ENCODE results near the gene NFKBIZ. TPM values are rescaled to one million over a fixed set of nuclear protein-coding genes. Genes with fewer than 3 reads are reported as not detected.
A peak's percentile ranks its signal among the peaks of the same experiment; 100 is the strongest.

NFKBIZ gene
- total RNA-seq, 3 donors from 2014 or later: 52.2 to 694 (median 243) TPM

DNA sequence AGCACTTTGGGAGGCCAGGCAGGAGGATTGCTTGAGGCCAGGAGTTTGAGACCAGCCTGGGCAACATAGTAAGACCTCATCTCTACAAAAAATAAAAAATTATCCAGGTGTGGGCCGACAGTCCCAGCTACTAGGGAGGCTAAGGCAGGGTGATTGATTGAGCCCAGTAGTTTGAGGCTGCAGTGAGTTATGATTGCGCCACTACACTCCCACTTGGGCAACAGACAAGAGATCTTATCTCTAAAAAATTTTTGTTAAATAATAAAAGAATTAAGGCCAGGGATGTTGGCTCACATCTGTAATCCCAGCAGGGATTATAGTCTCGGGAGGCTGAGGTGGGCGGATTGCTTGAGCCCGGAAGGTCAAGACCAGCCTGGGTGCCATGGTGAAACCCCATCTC, 25.8 kb upstream of the NFKBIZ start:
- Histone ChIP-seq H3K4me1 (no peaks in the 10 kb centered on the region), H3K27ac (no peak overlapping the region), H3K9me3 (no peaks in the 10 kb centered on the region), H3K27me3 (no peaks in the 10 kb centered on the region), H3K4me3 (no peak overlapping the region), H3K36me3 (no peaks in the 10 kb centered on the region)
- no peak for DNase-seq (ENCODE audit: low spot score in 2 of 2)
- intact Hi-C loops (cut with DNase I; ENCODE audit: low total_unique reads): no loop called here
- no peak for TF ChIP-seq POLR2A (IDR thresholded peaks at IDR 0.05)
- TF ChIP-seq, protein P1, sequence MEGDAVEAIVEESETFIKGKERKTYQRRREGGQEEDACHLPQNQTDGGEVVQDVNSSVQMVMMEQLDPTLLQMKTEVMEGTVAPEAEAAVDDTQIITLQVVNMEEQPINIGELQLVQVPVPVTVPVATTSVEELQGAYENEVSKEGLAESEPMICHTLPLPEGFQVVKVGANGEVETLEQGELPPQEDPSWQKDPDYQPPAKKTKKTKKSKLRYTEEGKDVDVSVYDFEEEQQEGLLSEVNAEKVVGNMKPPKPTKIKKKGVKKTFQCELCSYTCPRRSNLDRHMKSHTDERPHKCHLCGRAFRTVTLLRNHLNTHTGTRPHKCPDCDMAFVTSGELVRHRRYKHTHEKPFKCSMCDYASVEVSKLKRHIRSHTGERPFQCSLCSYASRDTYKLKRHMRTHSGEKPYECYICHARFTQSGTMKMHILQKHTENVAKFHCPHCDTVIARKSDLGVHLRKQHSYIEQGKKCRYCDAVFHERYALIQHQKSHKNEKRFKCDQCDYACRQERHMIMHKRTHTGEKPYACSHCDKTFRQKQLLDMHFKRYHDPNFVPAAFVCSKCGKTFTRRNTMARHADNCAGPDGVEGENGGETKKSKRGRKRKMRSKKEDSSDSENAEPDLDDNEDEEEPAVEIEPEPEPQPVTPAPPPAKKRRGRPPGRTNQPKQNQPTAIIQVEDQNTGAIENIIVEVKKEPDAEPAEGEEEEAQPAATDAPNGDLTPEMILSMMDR (IDR thresholded peaks at IDR 0.05): no peak
- TF ChIP-seq POLR2AphosphoS5 (IDR thresholded peaks at IDR 0.05): no peak

DNA sequence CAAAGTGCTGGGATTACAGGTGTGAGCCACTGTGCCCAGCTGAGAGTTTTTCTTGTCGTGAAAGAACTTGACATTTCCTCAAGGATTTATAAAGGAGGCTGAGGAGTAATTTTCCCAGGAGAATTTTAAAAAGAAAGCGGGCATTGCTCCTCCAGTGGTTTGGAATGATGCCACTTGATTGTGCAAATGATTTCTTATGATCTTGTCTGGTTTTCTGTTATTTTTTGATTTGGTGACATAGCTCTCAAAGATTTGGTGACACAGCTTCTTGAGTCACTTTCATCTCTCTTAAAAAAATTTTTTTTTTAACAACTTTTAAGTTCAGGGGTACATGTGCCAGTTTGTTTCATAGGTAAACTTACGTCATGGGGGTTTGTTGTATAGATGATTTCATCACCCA, 24.6 kb upstream of the NFKBIZ start:
- H3K4me1 ChIP-seq: peaks cover 0 to 5% of the 10 kb centered on the region in 2 donors
- H3K27me3 ChIP-seq: no peaks in the 10 kb centered on the region
- peak overlapping the region; percentile 13 to 46 for H3K27ac ChIP-seq
- no peak for DNase-seq (ENCODE audit: low spot score in 2 of 2)
- TF ChIP-seq POLR2A (IDR thresholded peaks at IDR 0.05) (no peak), POLR2AphosphoS5 (IDR thresholded peaks at IDR 0.05) (no peak)
- TF ChIP-seq, protein P1 (IDR thresholded peaks at IDR 0.05): no peak
- no peak overlapping the region for H3K4me3 ChIP-seq
- intact Hi-C loops (cut with DNase I; ENCODE audit: low total_unique reads): no loop called here
- no peaks in the 10 kb centered on the region for H3K36me3 ChIP-seq
- no peaks in the 10 kb centered on the region for H3K9me3 ChIP-seq

DNA sequence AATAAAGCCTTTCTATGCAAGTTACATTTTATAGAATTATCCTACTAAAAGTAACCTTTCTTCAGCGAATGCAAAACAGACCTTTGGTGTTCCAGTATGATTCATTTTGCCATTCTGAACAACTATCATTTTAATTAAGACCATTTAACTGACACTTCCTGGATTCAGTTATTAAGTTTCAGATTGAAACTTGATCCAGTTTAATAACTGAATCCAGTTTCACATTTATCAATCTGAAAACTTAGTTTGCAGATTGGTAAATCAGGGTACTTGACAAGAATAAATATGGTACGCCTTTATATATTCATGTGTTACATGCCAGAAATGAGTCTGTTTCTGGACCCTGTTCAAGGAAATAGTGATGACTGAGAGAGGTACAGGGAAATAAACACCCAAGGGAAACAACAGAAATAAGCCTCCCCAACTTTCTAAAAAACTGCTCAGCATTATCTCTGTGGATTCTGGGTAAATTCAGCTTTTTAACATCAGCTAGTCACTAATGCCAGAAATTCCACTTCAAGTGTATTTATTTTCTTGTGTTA, 23.3 kb upstream of the NFKBIZ start:
- Histone ChIP-seq H3K27ac (peak overlapping the region; percentile 73 to 93), H3K4me3 (no peak overlapping the region), H3K4me1 (peaks cover 0 to 8% of the 10 kb centered on the region in 2 donors), H3K36me3 (no peaks in the 10 kb centered on the region), H3K9me3 (no peaks in the 10 kb centered on the region), H3K27me3 (no peaks in the 10 kb centered on the region)
- TF ChIP-seq POLR2A (IDR thresholded peaks at IDR 0.05): no peak
- TF ChIP-seq, protein P1 (IDR thresholded peaks at IDR 0.05): no peak
- no peak for TF ChIP-seq POLR2AphosphoS5 (IDR thresholded peaks at IDR 0.05)
- no peak for DNase-seq (ENCODE audit: low spot score in 2 of 2)
- intact Hi-C loops (cut with DNase I; ENCODE audit: low total_unique reads): no loop called here

DNA sequence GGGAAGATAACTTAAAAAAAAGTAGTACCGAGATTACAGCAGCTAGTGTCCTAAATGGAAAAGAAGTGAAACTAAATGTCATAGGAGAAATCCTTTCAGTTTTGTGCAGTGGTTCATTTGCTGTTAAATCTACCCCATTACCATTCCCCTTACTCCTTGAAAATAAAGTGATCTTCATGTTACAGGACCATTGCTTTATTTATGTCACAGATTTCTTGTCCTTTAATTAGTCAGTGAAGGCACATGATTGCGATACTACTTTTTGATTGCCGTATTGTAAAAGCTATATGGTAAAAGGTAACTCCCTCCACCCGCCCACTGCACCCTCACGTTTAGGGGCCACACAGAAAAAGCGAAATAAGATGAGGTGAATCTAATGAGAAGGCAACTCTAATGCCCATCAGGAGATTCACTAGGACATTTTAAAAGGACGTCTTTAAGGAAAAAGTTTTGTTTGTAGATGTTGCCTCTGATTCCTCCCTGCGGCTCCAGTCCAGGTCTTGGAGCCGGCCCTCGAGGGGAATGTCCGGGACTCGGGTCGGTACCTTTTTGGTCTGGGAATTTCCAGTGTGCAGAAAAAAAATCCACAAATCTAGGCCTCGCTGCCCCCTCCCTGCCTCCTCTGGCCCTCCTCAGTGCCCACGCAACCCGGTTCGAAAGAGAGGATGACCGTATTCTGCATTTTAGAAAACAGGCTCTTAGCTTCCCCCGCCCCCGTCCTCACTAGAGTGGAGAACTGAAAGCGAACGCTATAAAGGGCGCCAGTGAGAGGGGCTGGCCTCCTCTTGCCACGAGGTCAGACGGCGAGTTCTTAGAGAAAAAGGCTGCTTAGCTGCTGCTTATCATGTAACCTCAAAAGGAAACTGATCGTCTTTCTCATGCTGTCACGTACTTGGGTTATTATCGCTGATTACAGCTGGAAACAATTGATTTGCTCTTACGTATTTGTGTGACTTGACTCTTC, 21.8 kb upstream of the NFKBIZ start:
- peak; percentile 63 to 75 for DNase-seq (ENCODE audit: low spot score in 2 of 2)
- Histone ChIP-seq H3K4me3 (peak overlapping the region; percentile 45 to 74 (median 68)), H3K4me1 (peaks cover 0 to 8% of the 10 kb centered on the region in 2 donors), H3K27me3 (no peaks in the 10 kb centered on the region), H3K36me3 (no peaks in the 10 kb centered on the region), H3K27ac (peak overlapping the region; percentile 91 to 93), H3K9me3 (no peaks in the 10 kb centered on the region)
- intact Hi-C loops (cut with DNase I; ENCODE audit: low total_unique reads): no loop called here
- TF ChIP-seq POLR2AphosphoS5 (IDR thresholded peaks at IDR 0.05): peak; percentile 69 to 82 (median 74)
- TF ChIP-seq, protein P1 (IDR thresholded peaks at IDR 0.05): no peak

DNA sequence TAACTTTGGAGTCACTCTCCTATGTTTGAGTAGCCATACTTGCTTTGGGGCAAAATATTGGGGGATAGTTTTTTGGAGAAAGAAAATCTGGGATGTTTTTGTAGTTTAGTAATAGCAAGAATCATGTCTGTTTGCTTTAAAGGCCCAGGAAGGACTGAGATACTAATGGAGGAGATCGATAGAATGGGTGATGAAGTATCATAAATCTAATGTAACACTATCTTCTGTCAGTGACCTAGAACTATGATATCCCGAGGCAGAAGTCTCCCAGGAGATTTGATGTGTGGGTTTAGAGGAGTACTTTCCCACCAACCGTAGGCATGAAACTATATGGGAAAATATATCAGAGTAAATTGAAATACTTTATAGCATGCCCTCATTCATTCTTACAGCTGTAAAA, 21.0 kb upstream of the NFKBIZ start:
- no peaks in the 10 kb centered on the region for H3K36me3 ChIP-seq
- TF ChIP-seq POLR2A (IDR thresholded peaks at IDR 0.05) (no peak), POLR2AphosphoS5 (IDR thresholded peaks at IDR 0.05) (no peak)
- TF ChIP-seq, protein P1 (IDR thresholded peaks at IDR 0.05): no peak
- H3K9me3 ChIP-seq: no peaks in the 10 kb centered on the region
- H3K27me3 ChIP-seq: no peaks in the 10 kb centered on the region
- peak overlapping the region; percentile 45 to 74 (median 68) for H3K4me3 ChIP-seq
- H3K27ac ChIP-seq: peak overlapping the region; percentile 82 to 93
- H3K4me1 ChIP-seq: peaks cover 0 to 8% of the 10 kb centered on the region in 2 donors
- no peak for DNase-seq (ENCODE audit: low spot score in 2 of 2)
- intact Hi-C loops (cut with DNase I; ENCODE audit: low total_unique reads): no loop called here
